Measurements from ENCODE around the gene MCOLN1.
A peak's percentile ranks its signal among the peaks of the same experiment; 100 is the strongest.
"Not testable (repeated sequence)": the region's sequence is repeated elsewhere in the genome, so short reads cannot be mapped to it uniquely, and the experiment has no call there.

The MCOLN1 gene

DNA sequence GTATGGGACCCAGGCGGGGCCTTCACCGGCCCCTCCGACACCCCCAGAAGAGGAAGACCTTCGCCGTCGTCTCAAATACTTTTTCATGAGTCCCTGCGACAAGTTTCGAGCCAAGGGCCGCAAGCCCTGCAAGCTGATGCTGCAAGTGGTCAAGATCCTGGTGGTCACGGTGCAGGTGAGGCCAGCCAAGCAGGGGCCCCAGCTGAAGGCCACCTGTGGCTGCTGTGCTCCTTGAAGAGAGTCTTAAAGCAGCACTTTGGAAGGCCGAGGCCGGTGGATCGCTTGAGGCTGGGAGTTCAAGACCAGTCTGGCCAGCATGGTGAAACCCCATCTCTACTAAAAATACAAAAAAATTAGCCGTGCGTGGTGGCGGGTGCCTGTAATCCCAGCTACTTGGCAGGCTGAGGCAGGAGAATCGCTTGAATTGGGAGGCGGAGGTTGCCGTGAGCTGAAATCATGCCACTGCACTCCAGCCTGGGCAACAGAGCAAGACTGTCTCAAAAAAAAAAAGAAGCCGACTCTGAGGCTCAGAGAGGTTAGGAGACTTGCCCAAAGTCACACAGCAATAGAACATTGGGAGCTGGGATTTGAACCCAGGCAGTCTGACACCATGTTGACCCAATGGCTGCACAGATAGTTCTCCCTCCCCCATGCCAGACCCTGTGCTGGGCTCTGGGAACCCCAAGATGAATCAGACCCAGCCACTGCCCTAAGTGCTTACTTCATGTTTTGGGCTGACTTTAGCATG, 2.7 kb downstream of the MCOLN1 start:
- no peak for DNase-seq (ENCODE audit: low spot score)
- no peak for FAIRE-seq

DNA sequence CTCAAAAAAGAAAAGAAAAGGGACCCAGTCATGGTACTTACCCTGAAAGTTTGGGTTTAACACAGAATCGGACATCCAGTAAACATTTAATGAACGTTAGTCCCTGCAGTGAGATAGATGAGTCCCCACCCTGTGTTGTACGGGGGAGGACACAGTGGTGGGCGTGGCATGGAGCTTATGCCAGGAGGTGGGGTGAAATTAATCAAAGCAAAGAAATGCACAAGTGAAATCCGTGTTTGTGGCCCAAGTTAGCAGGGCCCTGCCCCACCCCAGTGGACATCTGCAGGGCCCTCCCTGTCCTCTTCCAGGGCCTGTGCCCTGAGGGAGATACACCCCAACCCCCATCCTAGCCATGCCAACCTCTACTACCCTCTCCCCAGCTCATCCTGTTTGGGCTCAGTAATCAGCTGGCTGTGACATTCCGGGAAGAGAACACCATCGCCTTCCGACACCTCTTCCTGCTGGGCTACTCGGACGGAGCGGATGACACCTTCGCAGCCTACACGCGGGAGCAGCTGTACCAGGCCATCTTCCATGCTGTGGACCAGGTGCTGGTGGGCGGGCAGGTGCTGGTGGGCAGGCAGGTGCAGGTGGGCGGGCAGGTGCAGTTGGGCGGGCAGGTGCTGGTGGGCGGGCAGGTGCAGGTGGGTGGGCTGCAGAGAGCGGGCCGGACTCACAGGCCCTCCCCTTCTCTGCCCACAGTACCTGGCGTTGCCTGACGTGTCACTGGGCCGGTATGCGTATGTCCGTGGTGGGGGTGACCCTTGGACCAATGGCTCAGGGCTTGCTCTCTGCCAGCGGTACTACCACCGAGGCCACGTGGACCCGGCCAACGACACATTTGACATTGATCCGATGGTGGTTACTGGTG, 3.9 kb downstream of the MCOLN1 start:
- DNase-seq (ENCODE audit: low spot score) (no peak), FAIRE-seq (no peak)

DNA sequence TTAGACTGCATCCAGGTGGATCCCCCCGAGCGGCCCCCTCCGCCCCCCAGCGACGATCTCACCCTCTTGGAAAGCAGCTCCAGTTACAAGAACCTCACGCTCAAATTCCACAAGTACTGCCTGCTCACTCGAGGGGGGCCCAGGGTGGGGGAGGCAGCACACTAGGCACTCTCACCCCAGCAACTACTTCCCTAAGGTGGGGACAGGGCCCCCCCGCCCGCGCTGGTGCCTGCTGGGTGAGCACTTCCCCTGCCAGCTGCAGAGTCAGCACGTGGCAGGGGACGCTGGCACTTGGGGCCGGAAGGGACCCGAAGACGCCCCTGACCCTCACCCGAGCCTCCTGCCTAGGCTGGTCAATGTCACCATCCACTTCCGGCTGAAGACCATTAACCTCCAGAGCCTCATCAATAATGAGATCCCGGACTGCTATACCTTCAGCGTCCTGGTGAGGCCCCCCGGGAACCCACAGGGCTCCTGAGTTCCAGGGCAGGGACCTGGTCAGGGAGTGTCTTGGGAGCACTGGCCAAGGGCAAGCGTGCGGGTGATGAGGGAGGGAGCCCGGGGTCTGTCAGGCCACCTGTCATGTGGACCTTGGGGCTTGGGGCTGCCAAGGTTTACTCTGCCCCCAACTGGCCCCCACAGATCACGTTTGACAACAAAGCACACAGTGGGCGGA, 5.2 kb downstream of the MCOLN1 start:
- FAIRE-seq, result no peak
- no peak for DNase-seq (ENCODE audit: low spot score)

DNA sequence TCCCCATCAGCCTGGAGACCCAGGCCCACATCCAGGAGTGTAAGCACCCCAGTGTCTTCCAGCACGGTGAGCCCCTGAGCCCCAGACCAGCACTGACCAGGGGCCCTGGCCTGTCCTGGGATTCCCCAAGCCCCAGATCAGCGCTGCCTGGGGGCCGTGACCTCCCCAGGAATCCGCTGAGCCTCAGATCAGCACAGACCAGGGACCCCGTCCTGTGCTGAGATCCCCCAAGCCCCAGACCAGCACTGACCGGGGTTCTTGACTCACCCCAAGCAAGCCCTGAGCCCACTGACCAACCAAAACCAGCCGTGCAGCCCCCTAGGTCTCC, 5.7 kb downstream of the MCOLN1 start:
- FAIRE-seq, result no peak
- no peak for DNase-seq (ENCODE audit: low spot score)

DNA sequence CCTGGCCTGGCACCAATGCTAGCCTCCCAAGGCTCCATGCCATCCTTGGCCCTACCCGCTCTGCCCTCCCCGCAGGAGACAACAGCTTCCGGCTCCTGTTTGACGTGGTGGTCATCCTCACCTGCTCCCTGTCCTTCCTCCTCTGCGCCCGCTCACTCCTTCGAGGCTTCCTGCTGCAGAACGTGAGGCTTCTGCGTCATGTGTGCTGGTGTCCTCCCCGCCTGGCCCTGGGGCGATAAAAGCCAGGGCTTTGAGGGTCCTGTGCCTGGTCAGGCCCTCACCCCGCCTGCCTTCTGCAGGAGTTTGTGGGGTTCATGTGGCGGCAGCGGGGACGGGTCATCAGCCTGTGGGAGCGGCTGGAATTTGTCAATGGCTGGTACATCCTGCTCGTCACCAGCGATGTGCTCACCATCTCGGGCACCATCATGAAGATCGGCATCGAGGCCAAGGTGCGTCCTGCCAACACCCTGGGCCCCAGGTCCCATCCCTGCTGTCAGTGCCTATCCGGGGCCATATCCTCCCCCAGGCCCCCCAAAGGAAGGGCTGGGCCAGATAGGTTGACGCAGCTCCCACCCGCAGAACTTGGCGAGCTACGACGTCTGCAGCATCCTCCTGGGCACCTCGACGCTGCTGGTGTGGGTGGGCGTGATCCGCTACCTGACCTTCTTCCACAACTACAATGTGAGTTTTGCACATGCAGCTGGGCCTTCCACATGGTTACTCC, 6.3 kb downstream of the MCOLN1 start:
- DNase-seq (ENCODE audit: low spot score) (no peak), FAIRE-seq (no peak)

DNA sequence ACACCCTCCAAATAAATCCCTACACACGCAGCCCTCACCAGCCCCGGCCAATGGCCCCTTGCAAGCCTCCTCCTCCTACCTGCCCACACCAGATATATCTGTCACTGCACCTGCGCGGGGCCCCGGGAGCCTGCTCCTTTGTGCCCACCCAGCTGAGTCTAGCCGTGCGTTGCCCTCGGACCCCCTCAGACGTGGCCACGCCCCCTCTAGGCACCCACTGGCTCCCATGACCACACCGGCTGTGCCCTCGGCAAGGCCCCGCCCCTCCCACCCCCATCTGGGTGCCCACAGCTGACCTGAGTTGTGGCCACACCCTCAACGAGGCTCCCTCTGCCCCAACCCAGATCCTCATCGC, 6.8 kb downstream of the MCOLN1 start:
- no peak for FAIRE-seq
- DNase-seq (ENCODE audit: low spot score), result no peak

DNA sequence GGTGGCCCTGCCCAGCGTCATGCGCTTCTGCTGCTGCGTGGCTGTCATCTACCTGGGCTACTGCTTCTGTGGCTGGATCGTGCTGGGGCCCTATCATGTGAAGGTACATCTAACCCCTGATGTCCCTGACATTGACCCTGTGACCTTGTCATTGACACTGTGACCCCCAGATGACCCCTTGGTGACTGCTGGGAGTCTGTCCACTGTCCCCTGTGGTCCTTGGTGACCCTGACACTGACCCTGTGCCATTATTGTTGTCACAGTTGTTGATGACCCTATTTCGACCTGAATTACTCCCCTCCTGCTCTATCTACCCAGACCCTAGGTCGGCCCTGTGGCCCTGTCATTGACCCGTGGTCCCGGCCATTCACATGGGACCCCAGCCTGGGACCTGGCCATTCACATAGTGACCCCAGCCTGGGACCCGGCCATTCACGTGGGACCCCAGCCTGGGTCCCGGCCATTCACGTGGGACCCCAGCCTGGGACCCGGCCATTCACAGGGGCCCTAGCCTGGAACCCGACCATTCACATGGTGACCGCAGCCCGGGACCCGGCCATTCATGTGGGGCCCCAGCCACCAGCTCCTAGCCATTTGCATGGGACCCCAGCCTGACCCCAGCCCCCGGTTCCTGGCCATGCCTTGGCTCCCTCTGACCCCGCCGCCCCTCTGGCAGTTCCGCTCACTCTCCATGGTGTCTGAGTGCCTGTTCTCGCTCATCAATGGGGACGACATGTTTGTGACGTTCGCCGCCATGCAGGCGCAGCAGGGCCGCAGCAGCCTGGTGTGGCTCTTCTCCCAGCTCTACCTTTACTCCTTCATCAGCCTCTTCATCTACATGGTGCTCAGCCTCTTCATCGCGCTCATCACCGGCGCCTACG, 7.4 kb downstream of the MCOLN1 start:
- DNase-seq (ENCODE audit: low spot score) (no peak), FAIRE-seq (no peak)

DNA sequence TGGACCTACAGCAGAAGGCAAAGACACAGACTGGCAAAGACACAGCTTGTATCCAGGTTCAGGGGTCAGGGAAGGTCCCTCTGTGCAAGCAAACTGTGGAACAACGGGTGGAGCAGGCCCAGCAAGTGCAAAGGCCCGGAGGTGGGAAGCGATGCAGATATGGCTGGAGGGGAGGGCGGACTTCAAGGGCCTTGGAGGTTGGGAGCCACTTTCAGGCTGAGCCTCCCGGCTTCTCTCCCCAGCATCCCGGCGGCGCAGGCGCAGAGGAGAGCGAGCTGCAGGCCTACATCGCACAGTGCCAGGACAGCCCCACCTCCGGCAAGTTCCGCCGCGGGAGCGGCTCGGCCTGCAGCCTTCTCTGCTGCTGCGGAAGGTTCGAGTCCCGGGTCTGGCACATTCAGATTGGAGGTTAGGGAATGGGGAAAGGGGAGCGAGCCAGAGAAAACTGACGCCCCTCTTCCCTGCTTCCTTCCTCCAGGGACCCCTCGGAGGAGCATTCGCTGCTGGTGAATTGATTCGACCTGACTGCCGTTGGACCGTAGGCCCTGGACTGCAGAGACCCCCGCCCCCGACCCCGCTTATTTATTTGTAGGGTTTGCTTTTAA, 11.0 kb downstream of the MCOLN1 start:
- FAIRE-seq (no peak), DNase-seq (ENCODE audit: low spot score) (no peak)

DNA sequence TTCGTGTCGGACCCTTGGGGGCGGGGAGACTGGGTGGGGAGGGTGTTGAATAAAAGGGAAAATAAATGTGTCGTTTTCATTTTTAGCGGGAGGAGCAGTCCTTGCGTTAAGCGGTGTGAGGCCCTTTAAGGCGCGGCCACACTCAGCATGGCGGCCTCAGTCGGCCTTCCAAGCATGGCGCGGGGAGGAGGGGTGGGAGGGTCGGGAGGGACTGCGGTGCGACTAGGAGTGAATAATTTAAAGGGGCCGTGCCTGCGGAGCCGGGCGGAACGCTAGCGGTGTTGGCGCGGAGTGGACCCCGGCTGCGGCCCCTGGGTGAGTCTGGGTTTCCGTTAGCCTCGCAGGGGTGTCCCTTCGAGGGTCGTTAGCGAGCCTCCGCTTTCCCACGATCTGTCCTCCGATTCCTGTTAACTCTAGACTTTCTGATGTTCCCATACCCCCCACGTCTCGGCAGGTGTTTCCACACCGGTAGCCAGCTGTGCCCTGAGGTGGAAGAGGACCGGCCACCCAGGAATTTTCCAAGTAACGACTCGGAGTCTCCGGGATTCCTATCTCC, 11.6 kb downstream of the MCOLN1 start:
- DNase-seq (ENCODE audit: low spot score) (peak; percentile 20), FAIRE-seq (no peak)

DNA sequence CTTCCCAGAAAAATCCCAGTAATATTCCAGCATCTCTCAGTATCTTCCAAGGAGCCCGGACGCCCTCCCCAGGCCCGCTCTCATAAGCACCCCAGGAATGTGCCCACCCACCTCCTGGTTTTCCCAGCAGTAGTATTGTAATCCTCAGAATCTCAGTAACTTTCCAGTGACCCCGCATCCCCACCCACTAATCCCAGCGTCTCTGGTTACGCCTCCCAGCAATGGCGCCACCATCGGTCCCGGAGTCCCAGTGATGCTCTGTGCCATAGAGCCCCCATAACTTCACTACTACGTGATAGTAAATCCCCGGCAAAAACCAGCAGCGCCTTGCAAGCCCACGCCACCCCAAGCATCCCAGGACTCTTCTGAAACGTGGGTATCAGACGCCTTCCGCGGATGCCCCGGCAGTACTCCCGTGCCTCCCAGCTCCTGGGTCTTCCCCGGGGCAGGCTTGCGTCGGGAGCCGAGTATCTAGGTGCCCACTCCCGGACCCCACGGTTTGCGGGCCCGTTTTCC, 12.2 kb downstream of the MCOLN1 start:
- no peak for FAIRE-seq
- DNase-seq (ENCODE audit: low spot score), result peak; percentile 7

DNA sequence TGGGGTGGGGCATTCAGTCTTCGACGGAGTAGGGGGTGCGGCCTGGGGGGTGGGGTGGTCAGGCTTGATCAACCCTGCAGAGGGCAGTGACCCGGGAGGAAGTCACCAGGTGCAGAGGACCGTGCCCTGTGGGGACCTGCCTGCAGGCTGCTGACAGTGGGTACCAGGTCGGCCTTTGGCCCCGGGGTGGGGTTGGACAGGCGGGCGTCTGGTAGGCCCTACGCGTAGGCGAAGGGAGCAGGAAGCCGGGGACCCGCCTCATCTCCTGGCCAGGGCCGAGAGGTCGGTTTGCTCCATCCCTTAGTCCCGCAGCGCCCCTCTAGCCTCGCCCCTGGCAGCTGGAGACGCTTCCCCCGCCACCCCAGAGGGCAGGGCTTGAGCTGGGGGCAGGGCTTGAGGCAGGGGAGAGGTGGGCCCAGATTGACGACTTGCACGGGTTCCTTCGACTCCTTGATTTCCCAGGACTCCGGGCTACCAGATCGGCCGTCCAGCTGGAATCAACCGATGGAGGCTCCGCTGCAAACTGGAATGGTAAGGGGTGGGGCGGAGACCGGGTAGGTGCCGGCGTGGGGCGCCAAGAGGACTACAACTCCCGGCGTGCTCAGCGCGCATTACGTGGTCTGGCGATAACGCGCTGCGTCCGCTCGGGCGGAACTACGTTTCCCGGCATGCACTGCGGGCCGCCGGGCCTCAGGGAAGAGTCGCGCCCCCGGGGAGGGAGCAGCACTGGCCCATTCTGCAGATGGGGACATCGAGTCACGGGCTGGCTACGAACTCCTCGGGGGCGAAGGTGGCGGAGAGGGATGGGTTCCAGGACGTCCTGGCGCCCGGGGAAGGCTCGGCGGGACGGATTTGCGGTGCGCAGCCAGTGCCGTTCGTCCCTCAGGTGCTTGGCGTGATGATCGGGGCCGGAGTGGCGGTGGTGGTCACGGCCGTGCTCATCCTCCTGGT, 12.9 kb downstream of the MCOLN1 start, which contains the start of gene PNPLA6:
Gene PNPLA6 (plus strand): TSS at position 671 of the 951 bp plus-strand sequence. CDS start 72 bp downstream, at position 743.
- FAIRE-seq, result no peak

DNA sequence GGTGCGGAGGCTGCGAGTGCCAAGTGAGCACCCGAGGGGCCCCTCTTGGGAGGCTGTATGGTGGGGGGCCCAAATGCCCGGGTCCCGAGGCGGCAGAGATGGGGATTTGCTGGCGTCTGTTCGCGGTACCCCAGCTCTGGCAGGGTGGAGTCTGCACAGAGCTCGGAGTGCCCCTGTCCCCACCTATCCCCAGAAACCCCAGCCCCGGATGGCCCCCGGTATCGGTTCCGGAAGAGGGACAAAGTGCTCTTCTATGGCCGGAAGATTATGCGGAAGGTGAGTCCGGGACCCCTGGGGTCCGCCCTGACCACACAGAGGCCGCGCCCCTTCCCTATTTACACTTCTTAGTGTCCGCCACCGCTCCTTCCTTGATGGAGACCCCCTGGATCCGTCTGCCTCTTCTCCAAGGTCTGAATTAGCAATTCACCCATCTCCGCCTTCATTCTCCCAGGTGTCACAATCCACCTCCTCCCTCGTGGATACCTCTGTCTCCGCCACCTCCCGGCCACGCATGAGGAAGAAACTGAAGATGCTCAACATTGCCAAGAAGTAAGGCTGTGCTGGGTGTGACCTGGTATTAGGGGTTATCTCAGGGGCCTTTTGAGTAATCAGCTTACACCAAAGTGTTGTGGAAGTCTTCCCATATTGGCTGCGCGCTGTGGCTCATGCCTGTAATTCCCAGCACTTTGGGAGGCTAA, 13.7 kb downstream of the MCOLN1 start:
- DNase-seq (ENCODE audit: low spot score), result no peak
- no peak for FAIRE-seq

More for the DNA sequence above, 12.9 kb downstream of the MCOLN1 start, which contains the start of gene PNPLA6:
- peak; percentile 77 for DNase-seq (ENCODE audit: low spot score)

DNA sequence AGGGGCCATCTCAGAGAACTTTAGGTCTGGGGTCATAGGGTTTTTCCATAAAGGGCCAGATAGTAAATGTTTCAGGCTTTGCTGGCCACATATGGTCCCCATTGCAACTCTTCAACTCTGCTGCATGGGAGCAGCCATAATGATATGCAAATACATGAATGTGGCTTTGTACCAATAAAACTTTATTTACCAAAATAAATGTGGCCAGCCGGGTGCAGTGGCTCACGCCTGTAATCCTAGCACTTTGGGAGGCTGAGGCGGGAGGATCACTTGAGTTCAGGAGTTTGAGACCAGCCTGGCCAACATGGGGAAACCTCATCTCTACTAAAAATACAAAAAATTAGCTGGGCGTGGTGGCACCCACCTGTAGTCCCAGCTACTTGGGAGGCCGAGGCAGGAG, 16.6 kb downstream of the MCOLN1 start:
- not testable (repeated sequence) for FAIRE-seq; DNase-seq (ENCODE audit: low spot score)

DNA sequence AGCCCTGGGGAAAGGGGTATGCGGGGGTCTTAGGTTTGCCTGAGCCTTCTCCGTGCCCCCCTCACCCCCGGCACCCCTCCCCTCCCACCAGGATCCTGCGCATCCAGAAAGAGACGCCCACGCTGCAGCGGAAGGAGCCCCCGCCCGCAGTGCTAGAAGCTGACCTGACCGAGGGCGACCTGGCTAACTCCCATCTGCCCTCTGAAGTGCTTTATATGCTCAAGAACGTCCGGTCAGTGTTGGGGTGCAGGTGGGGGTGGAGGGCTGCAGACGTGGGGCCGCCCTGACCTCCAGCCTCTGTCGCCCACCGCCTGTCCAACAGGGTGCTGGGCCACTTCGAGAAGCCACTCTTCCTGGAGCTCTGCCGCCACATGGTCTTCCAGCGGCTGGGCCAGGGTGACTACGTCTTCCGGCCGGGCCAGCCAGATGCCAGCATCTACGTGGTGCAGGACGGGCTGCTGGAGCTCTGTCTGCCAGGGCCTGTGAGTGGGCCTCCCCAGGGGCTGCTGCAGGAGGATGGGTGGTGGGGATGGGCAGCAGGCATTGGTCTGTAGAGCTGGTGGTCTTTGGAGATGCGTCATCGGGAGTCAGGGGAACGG, 17.5 kb downstream of the MCOLN1 start:
- no peak for DNase-seq (ENCODE audit: low spot score)
- FAIRE-seq, result no peak

DNA sequence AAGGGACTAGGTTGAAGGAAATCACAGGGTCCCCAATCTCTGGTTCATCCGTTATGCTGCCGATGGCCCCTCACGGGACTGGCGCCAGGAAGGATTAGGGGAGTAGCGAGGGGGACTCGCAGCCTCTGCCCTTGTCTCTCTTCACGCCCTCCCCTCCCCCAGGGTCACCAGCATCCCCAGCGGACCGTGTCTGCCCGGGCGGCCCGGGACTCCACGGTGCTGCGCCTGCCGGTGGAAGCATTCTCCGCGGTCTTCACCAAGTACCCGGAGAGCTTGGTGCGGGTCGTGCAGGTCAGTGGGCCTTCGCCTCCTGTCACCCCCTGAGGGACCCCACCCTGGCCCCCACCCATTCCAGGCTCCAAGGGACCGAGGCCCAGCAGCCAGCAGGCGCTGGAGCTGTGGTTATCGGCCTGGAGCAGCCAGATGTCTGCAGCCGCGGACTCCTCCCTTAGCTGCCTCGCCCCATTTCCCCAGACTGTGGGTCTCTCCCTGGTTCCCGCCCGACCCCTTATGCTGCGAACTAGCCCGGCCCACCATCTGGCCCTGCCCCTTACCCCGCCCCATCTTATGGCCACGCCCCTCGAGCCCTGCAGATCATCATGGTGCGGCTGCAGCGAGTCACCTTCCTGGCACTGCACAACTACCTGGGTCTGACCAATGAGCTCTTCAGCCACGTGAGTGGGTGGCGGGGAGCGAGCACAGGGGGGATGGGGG, 18.5 kb downstream of the MCOLN1 start:
- no peak for FAIRE-seq
- no peak for DNase-seq (ENCODE audit: low spot score)

DNA sequence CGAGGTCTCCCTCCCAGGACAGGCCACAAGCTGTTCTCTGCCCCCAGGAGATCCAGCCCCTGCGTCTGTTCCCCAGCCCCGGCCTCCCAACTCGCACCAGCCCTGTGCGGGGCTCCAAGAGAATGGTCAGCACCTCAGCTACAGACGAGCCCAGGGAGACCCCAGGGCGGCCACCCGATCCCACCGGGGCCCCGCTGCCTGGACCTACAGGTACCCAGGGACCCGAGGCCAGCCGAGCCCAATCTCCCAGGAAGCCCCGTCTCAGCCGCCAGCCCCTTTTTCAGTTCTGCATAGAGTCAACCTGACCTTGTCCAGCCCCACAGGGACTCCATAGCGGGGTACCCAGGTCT, 19.0 kb downstream of the MCOLN1 start:
- no peak for DNase-seq (ENCODE audit: low spot score)
- no peak for FAIRE-seq
